ENCODE results near the gene RGS2.

DNA sequence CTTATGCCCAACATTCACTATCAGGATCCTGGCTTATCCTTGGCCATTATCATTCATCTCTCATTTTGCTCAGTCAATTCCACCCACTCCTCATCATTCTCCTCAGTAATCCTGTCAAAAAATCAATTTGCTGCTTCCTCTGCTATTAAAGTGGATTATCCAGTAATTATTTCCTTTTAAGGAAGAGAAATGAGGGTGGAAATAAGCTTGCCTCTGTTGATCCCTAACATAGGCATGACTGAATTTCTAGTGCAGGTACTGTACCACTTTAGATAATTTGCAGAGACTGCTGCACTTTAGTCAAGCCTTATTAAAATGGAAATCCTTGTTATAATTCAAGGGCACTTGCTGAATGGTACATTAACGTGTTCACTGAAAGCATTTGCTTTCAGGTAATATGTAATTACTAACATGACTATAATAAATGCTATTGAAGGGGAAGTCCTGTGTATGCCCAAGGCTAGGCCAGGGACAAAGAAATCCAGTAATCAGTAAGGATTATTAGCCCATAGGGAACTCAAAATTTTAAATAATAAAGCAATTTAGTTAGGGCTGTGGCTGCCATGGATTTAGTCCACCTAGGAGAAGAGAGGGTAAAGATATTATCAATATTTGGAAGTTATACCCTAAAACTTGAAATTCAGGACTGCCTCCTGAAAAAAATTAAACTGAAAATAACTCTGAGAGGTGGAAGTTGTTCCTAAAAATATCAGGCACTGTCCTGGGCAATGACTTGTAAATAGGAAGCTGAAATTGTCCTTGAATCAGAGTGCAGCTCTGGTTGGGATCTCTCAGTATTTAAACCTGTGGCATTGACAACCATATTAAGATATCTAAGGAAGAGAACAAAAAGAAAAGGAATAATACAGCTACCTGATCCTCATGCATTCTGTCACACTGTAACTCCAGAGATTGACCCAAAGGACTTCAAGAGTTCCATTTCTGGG, 43.4 kb downstream of the RGS2 start:
- TF ChIP-seq, protein P1, sequence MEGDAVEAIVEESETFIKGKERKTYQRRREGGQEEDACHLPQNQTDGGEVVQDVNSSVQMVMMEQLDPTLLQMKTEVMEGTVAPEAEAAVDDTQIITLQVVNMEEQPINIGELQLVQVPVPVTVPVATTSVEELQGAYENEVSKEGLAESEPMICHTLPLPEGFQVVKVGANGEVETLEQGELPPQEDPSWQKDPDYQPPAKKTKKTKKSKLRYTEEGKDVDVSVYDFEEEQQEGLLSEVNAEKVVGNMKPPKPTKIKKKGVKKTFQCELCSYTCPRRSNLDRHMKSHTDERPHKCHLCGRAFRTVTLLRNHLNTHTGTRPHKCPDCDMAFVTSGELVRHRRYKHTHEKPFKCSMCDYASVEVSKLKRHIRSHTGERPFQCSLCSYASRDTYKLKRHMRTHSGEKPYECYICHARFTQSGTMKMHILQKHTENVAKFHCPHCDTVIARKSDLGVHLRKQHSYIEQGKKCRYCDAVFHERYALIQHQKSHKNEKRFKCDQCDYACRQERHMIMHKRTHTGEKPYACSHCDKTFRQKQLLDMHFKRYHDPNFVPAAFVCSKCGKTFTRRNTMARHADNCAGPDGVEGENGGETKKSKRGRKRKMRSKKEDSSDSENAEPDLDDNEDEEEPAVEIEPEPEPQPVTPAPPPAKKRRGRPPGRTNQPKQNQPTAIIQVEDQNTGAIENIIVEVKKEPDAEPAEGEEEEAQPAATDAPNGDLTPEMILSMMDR (IDR thresholded peaks at IDR 0.05), result no peak
- TF ChIP-seq ZFX (IDR thresholded peaks at IDR 0.05; ENCODE audit: borderline replicate concordance), result no peak

Measured in 22Rv1 (cell line).